H9 (cell line): Measurements from ENCODE around the gene DNAH11. TPM values are rescaled to one million over a fixed set of nuclear protein-coding genes. Genes with fewer than 3 reads are reported as not detected.

Source experiments
- DNase-seq: peaks from one replicate; pipeline ENCODE4 v3.0.0-alpha.2; 2017
- H2AFZ ChIP-seq: one replicate; pipeline ENCODE4 v1.6.1; 2013; ENCODE audit warnings: mild to moderate bottlenecking, low read length, control low read depth, moderate library complexity
- H2AK5ac ChIP-seq: 2 replicates; pipeline ENCODE4 v1.6.1; 2013; ENCODE audit warnings: low read length, control low read depth, mixed read lengths; ENCODE audit not compliant: insufficient read length
- H2BK120ac ChIP-seq: one replicate; pipeline ENCODE4 v1.6.1; 2013; ENCODE audit warnings: low read depth, mild to moderate bottlenecking, low read length, control low read depth, inconsistent platforms; ENCODE audit not compliant: poor library complexity, severe bottlenecking
- H2BK12ac ChIP-seq: 2 replicates; pipeline ENCODE4 v1.6.1; 2013; ENCODE audit warnings: low read length, control low read depth, mixed read lengths, low read depth; ENCODE audit not compliant: insufficient read length
- H2BK15ac ChIP-seq: 2 replicates; pipeline ENCODE4 v1.6.1; 2013; ENCODE audit warnings: low read depth, low read length, control low read depth
- H2BK20ac ChIP-seq: one replicate; pipeline ENCODE4 v1.6.1; 2013; ENCODE audit warnings: low read depth, mild to moderate bottlenecking, low read length, control low read depth, inconsistent platforms; ENCODE audit not compliant: poor library complexity, severe bottlenecking
- H2BK5ac ChIP-seq: 2 replicates; pipeline ENCODE4 v1.6.1; 2013; ENCODE audit warnings: low read length, control low read depth, mixed read lengths; ENCODE audit not compliant: insufficient read length
- H3K14ac ChIP-seq: 2 replicates; pipeline ENCODE4 v1.6.1; 2013; ENCODE audit warnings: low read length, control low read depth; ENCODE audit not compliant: insufficient read depth
- H3K18ac ChIP-seq: 2 replicates; pipeline ENCODE4 v1.6.1; 2013; ENCODE audit warnings: low read depth, mild to moderate bottlenecking, mixed read lengths, low read length, control low read depth; ENCODE audit not compliant: insufficient read length
- H3K23ac ChIP-seq: 2 replicates; pipeline ENCODE4 v1.6.1; 2013; ENCODE audit warnings: low read length, control low read depth, mixed read lengths, low read depth; ENCODE audit not compliant: insufficient read length
- H3K23me2 ChIP-seq: 2 replicates; pipeline ENCODE4 v1.6.1; 2013; ENCODE audit warnings: low read depth, mild to moderate bottlenecking, mixed read lengths, low read length, control low read depth; ENCODE audit not compliant: insufficient read length, poor library complexity, severe bottlenecking
- H3K27ac ChIP-seq: 2 replicates; pipeline ENCODE4 v1.5.1; 2013; ENCODE audit warnings: low read length, control low read depth, mixed read lengths, low read depth; ENCODE audit not compliant: insufficient read length
- H3K27me3 ChIP-seq: 2 replicates; pipeline ENCODE4 v1.6.1; 2013; ENCODE audit warnings: low read length, control low read depth, inconsistent platforms; ENCODE audit not compliant: insufficient read depth
- H3K4ac ChIP-seq: 2 replicates; pipeline ENCODE4 v1.6.1; 2013; ENCODE audit warnings: low read depth, mild to moderate bottlenecking, control low read depth, inconsistent platforms, low read length, moderate library complexity
- H3K4me1 ChIP-seq: 2 replicates; pipeline ENCODE4 v1.6.1; 2013; ENCODE audit warnings: low read length, control low read depth, inconsistent platforms; ENCODE audit not compliant: insufficient read depth
- H3K4me2 ChIP-seq: 2 replicates; pipeline ENCODE4 v1.6.1; 2013; ENCODE audit warnings: low read length, control low read depth, mixed read lengths; ENCODE audit not compliant: insufficient read length, insufficient read depth
- H3K56ac ChIP-seq: 2 replicates; pipeline ENCODE4 v1.6.1; 2013; ENCODE audit warnings: low read depth, mild to moderate bottlenecking, mixed read lengths, low read length, control low read depth; ENCODE audit not compliant: insufficient read length
- H3K79me1 ChIP-seq: 2 replicates; pipeline ENCODE4 v1.6.1; 2013; ENCODE audit warnings: low read depth, mild to moderate bottlenecking, moderate library complexity, low read length, control low read depth, inconsistent platforms; ENCODE audit not compliant: insufficient read depth, poor library complexity, severe bottlenecking
- H3K79me2 ChIP-seq: 2 replicates; pipeline ENCODE4 v1.6.1; 2013; ENCODE audit warnings: low read length, control low read depth, inconsistent platforms; ENCODE audit not compliant: insufficient read depth
- H3K9ac ChIP-seq: 2 replicates; pipeline ENCODE4 v1.6.1; 2013; ENCODE audit warnings: low read length, control low read depth, mixed read lengths; ENCODE audit not compliant: insufficient read length; ENCODE audit errors: extremely low read depth
- H3K9me3 ChIP-seq: one replicate; pipeline ENCODE4 v1.6.1; 2013; ENCODE audit warnings: low read depth, low read length, inconsistent platforms; ENCODE audit not compliant: control insufficient read depth
- H3T11ph ChIP-seq: one replicate; pipeline ENCODE4 v1.6.1; 2013; ENCODE audit warnings: mild to moderate bottlenecking, low read length, control low read depth, inconsistent platforms
- H4K20me1 ChIP-seq: one replicate; pipeline ENCODE4 v1.6.1; 2013; ENCODE audit not compliant: control insufficient read depth, insufficient read length, insufficient read depth
- H4K5ac ChIP-seq: 2 replicates; pipeline ENCODE4 v1.6.1; 2013; ENCODE audit warnings: low read depth, mild to moderate bottlenecking, mixed read lengths, low read length, control low read depth; ENCODE audit not compliant: insufficient read length
- H4K8ac ChIP-seq: replicated peaks from 2 replicates; pipeline ENCODE4 v1.6.1; 2013; ENCODE audit warnings: low read length, control low read depth, mixed read lengths, low read depth; ENCODE audit not compliant: insufficient read length
- H4K91ac ChIP-seq: 2 replicates; pipeline ENCODE4 v1.6.1; 2013; ENCODE audit warnings: low read depth, mild to moderate bottlenecking, moderate library complexity, mixed read lengths, low read length, control low read depth; ENCODE audit not compliant: insufficient read length
- H3K27ac Mint-ChIP-seq, 3 experiments: 2 replicates in 2 of 3; 3 replicates in 1 of 3; pipeline ENCODE4 v1.8.0; 2020 to 2021; ENCODE audit warnings: mixed read lengths in 3 of 3, mild to moderate bottlenecking in 1 of 3, moderate library complexity in 1 of 3
- H3K27me3 Mint-ChIP-seq: 2 replicates; pipeline ENCODE4 v1.8.0; 2021; ENCODE audit warnings: low read depth, mild to moderate bottlenecking, moderate library complexity, mixed read lengths
- H3K36me3 Mint-ChIP-seq, 3 experiments: 2 replicates in 2 of 3; 3 replicates in 1 of 3; pipeline ENCODE4 v1.8.0; 2020 to 2021; ENCODE audit warnings: low read depth in 3 of 3, mixed read lengths in 3 of 3; ENCODE audit not compliant: insufficient read depth in 1 of 3
- H3K4me1 Mint-ChIP-seq, 2 experiments: 2 replicates each; pipeline ENCODE4 v1.8.0; 2020; ENCODE audit warnings: mixed read lengths in 2 of 2
- H3K4me3 Mint-ChIP-seq, 2 experiments: 2 replicates in 1 of 2; 3 replicates in 1 of 2; pipeline ENCODE4 v1.8.0; 2020 to 2021; ENCODE audit warnings: mild to moderate bottlenecking in 2 of 2, mixed read lengths in 2 of 2, moderate library complexity in 1 of 2
- H3K9me3 Mint-ChIP-seq, 2 experiments: 2 replicates in 1 of 2; 3 replicates in 1 of 2; pipeline ENCODE4 v1.8.0; 2020; ENCODE audit warnings: mild to moderate bottlenecking in 2 of 2, mixed read lengths in 2 of 2, moderate library complexity in 1 of 2
- CTCF ChIP-seq: fragments of 200-600 bp; sonication (generic); conservative IDR thresholded peaks from 3 replicates; pipeline ENCODE4 v1.8.0; 2021; ENCODE audit warnings: antibody characterized with exemption, mild to moderate bottlenecking
- WGBS: extraction: QIAGEN DNeasy Blood & Tissue Kit; methylation state at CpG from one replicate; pipeline ENCODE4 v1.1.7; 2013; ENCODE audit warnings: missing lambda C conversion rate, low lambda C conversion rate, mixed read lengths; ENCODE audit not compliant: insufficient read length; ENCODE audit errors: extremely low coverage; 5-methylcytosine and 5-hydroxymethylcytosine counted together
- total RNA-seq: library from RNA; stranded (reverse); gene quantifications from 2 replicates; pipeline ENCODE4 v1.2.1, GENCODE V29; 2021

DNAH11 gene
- total RNA-seq, 1 experiment from 2014 or later = 2.5 TPM

GRCh38 chr7:21884496-21884895 lies 341.7 kb downstream of the DNAH11 start:
- Mint-ChIP-seq H3K27me3 (no peaks in the 10 kb centered on the region), H3K4me1 (peaks cover 18 to 19% of the 10 kb centered on the region in 2 experiments)
- no peak overlapping the region for H3K14ac ChIP-seq

More at GRCh38 chr7:21884496-21884895, 341.7 kb downstream of the DNAH11 start:
- H3K9me3 ChIP-seq = no peaks in the 10 kb centered on the region
- Mint-ChIP-seq H3K27ac (no peak overlapping the region), H3K4me3 (no peak overlapping the region), H3K9me3 (no peaks in the 10 kb centered on the region), H3K36me3 (no peaks in the 10 kb centered on the region)
- H3K23me2 ChIP-seq = no peaks in the 10 kb centered on the region
- H4K8ac ChIP-seq = no peak overlapping the region
- no peak overlapping the region for H2BK12ac ChIP-seq
- no peak overlapping the region for H2BK15ac ChIP-seq
- H3K27me3 ChIP-seq = no peaks in the 10 kb centered on the region
- H4K20me1 ChIP-seq = no peaks in the 10 kb centered on the region
- H4K91ac ChIP-seq = no peak overlapping the region
- no peaks in the 10 kb centered on the region for H3K79me1 ChIP-seq
- no peak overlapping the region for H3K56ac ChIP-seq
- H3K9ac ChIP-seq = no peak overlapping the region
- no peak overlapping the region for H3K4me2 ChIP-seq
- no peak overlapping the region for H3K18ac ChIP-seq
- no peak overlapping the region for H2BK5ac ChIP-seq
- no peak overlapping the region for H2AK5ac ChIP-seq
- H2AFZ ChIP-seq = no peak overlapping the region
- no peak overlapping the region for H4K5ac ChIP-seq
- no peak for TF ChIP-seq CTCF
- peaks cover 7% of the 10 kb centered on the region; the same call in 1 of the 2 replicates for H3K4me1 ChIP-seq
- no CpG with 5 or more reads among the region's 7 CpGs for WGBS
- no peak overlapping the region for H3K27ac ChIP-seq
- H3T11ph ChIP-seq = no peak overlapping the region
- DNase-seq = no peak
- H2BK20ac ChIP-seq = no peak overlapping the region
- no peak overlapping the region for H3K4ac ChIP-seq
- H2BK120ac ChIP-seq = no peak overlapping the region
- H3K23ac ChIP-seq = no peak overlapping the region
- H3K79me2 ChIP-seq = no peaks in the 10 kb centered on the region
